DND-41 (cell line): ENCODE measurements around the gene HIP1.

Source experiments
- ATAC-seq: fragments of 200-7000 bp; cut with Tn5 transposase; 3 replicates; pipeline ENCODE4 v1.9.1; 2021; ENCODE audit warnings: low read depth; ENCODE audit not compliant: insufficient read depth
- DNase-seq: peaks from one replicate; pipeline ENCODE4 v3.0.0-alpha.2; 2020
- H2AFZ ChIP-seq: 2 replicates; pipeline ENCODE4 v1.6.0; 2012; ENCODE audit warnings: low read depth, low read length
- H3K27ac ChIP-seq: 2 replicates; pipeline ENCODE4 v1.5.1; 2012; ENCODE audit warnings: low read length, inconsistent platforms
- H3K27me3 ChIP-seq: fragments of 200-600 bp; sonication (generic); 2 replicates; pipeline ENCODE4 v1.6.0; 2012; ENCODE audit warnings: low read length, mild to moderate bottlenecking, inconsistent platforms; ENCODE audit not compliant: insufficient read depth, poor library complexity
- H3K36me3 ChIP-seq: 2 replicates; pipeline ENCODE4 v1.5.1; 2012; ENCODE audit warnings: low read length, inconsistent platforms; ENCODE audit not compliant: insufficient read depth
- H3K4me1 ChIP-seq: 2 replicates; pipeline ENCODE4 v1.5.1; 2012; ENCODE audit warnings: mild to moderate bottlenecking, low read length; ENCODE audit not compliant: insufficient read depth
- H3K4me2 ChIP-seq: 2 replicates; pipeline ENCODE4 v1.6.0; 2012; ENCODE audit warnings: mild to moderate bottlenecking, moderate library complexity, low read length, inconsistent platforms; ENCODE audit not compliant: insufficient read depth
- H3K4me3 ChIP-seq, 2 experiments: fragments of 200-600 bp in 1 of 2; shearing (Covaris generic) in 1 of 2; 2 replicates each; pipeline ENCODE4 v1.5.1; 2012 to 2016; ENCODE audit warnings: inconsistent platforms in 2 of 2, low read length in 2 of 2, mild to moderate bottlenecking in 2 of 2, low read depth in 1 of 2, moderate library complexity in 1 of 2
- H3K79me2 ChIP-seq: 2 replicates; pipeline ENCODE4 v1.6.0; 2012; ENCODE audit warnings: low read length, inconsistent platforms; ENCODE audit not compliant: insufficient read depth
- H3K9ac ChIP-seq: 2 replicates; pipeline ENCODE4 v1.6.0; 2012; ENCODE audit warnings: low read depth, mild to moderate bottlenecking, inconsistent platforms, low read length, moderate library complexity
- H3K9me3 ChIP-seq: 2 replicates; pipeline ENCODE4 v1.5.1; 2012; ENCODE audit warnings: low read length, moderate library complexity, mild to moderate bottlenecking, inconsistent platforms; ENCODE audit not compliant: insufficient read depth, severe bottlenecking
- H4K20me1 ChIP-seq: 2 replicates; pipeline ENCODE4 v1.6.0; 2012; ENCODE audit warnings: low read length; ENCODE audit not compliant: insufficient read depth
- CTCF ChIP-seq: IDR thresholded peaks from 2 replicates; pipeline ENCODE4 v1.5.1; 2012; ENCODE audit warnings: borderline replicate concordance, low read length, moderate library complexity, mild to moderate bottlenecking; ENCODE audit not compliant: poor library complexity, severe bottlenecking; ENCODE audit errors: extremely low read depth
- EZH2 ChIP-seq: IDR thresholded peaks from 3 replicates; pipeline ENCODE4 v1.6.1; 2012; ENCODE audit warnings: borderline replicate concordance, low read depth, mild to moderate bottlenecking, moderate library complexity, low read length, inconsistent platforms; ENCODE audit not compliant: severe bottlenecking

The HIP1 gene

GRCh38 chr7:75536491-75536890 lies 202.2 kb downstream of the HIP1 start:
- Histone ChIP-seq H3K4me3 (no peak overlapping the region), H3K36me3 (no peaks in the 10 kb centered on the region), H3K9me3 (no peaks in the 10 kb centered on the region), H3K4me2 (no peak overlapping the region), H4K20me1 (no peaks in the 10 kb centered on the region), H3K79me2 (no peaks in the 10 kb centered on the region), H2AFZ (no peak overlapping the region), H3K27ac (no peak overlapping the region), H3K9ac (no peak overlapping the region), H3K4me1 (no peaks in the 10 kb centered on the region), H3K27me3 (no peaks in the 10 kb centered on the region)
- ATAC-seq (no peak), DNase-seq (no peak)
- no peak for TF ChIP-seq EZH2
- no peak for TF ChIP-seq CTCF

GRCh38 chr7:75534727-75535307 lies 203.9 kb downstream of the HIP1 start:
- no peak overlapping the region for H3K4me3 ChIP-seq
- ATAC-seq = no peak
- H2AFZ ChIP-seq = no peak overlapping the region
- H3K9me3 ChIP-seq = no peaks in the 10 kb centered on the region
- H3K79me2 ChIP-seq = no peaks in the 10 kb centered on the region
- no peaks in the 10 kb centered on the region for H3K4me1 ChIP-seq
- no peak overlapping the region for H3K4me2 ChIP-seq
- no peaks in the 10 kb centered on the region for H3K36me3 ChIP-seq
- TF ChIP-seq CTCF (no peak), EZH2 (no peak)
- H4K20me1 ChIP-seq = no peaks in the 10 kb centered on the region
- H3K27ac ChIP-seq = no peak overlapping the region
- no peak for DNase-seq
- no peak overlapping the region for H3K9ac ChIP-seq
- no peaks in the 10 kb centered on the region for H3K27me3 ChIP-seq

- no peak overlapping the region for H3K4me2 ChIP-seq
- H3K9me3 ChIP-seq = no peaks in the 10 kb centered on the region
- no peak overlapping the region for H3K27ac ChIP-seq
- H3K27me3 ChIP-seq = no peaks in the 10 kb centered on the region
- DNase-seq = no peak
- no peak overlapping the region for H3K4me3 ChIP-seq
- no peaks in the 10 kb centered on the region for H4K20me1 ChIP-seq
- no peak overlapping the region for H2AFZ ChIP-seq
- no peaks in the 10 kb centered on the region for H3K79me2 ChIP-seq
- no peak overlapping the region for H3K9ac ChIP-seq
- no peaks in the 10 kb centered on the region for H3K4me1 ChIP-seq
- TF ChIP-seq EZH2 (no peak), CTCF (no peak)
- no peaks in the 10 kb centered on the region for H3K36me3 ChIP-seq
- no peak for ATAC-seq
Observed at GRCh38 chr7:75533926-75534325, 204.8 kb downstream of the HIP1 start.

- no peak overlapping the region for H3K4me2 ChIP-seq
- no peak overlapping the region for H3K4me3 ChIP-seq
- no peaks in the 10 kb centered on the region for H4K20me1 ChIP-seq
- no peak overlapping the region for H3K9ac ChIP-seq
- ATAC-seq (no peak), DNase-seq (no peak)
- TF ChIP-seq EZH2 (no peak), CTCF (no peak)
- H3K4me1 ChIP-seq = peaks cover 8% of the 10 kb centered on the region
- H3K36me3 ChIP-seq = no peaks in the 10 kb centered on the region
- H3K79me2 ChIP-seq = peaks cover 7% of the 10 kb centered on the region
- no peak overlapping the region for H2AFZ ChIP-seq
- H3K9me3 ChIP-seq = no peaks in the 10 kb centered on the region
- H3K27ac ChIP-seq = no peak overlapping the region
- no peaks in the 10 kb centered on the region for H3K27me3 ChIP-seq
Observed at GRCh38 chr7:75532639-75533038, 206.1 kb downstream of the HIP1 start.
